Epithelial cell of prostate (primary cell): Measurements from ENCODE around the gene PRSS3.
"Not testable (repeated sequence)": the region's sequence is repeated elsewhere in the genome, so short reads cannot be mapped to it uniquely, and the experiment has no call there.

Experiments used
- DNase-seq: peaks from one replicate; pipeline ENCODE4 v3.0.0-alpha.2; 2011; ENCODE audit warnings: low read depth, low spot score
- H3K27ac ChIP-seq: fragments of 450-650 bp; 2 replicates; pipeline ENCODE4 v1.5.1; 2017; ENCODE audit warnings: mild to moderate bottlenecking

Gene PRSS3

GRCh38 chr9:33815781-33816180 is 20.4 kb downstream of the PRSS3 start:
- no peak for DNase-seq
- H3K27ac ChIP-seq, result peak overlapping the region; percentile 94

- H3K27ac ChIP-seq, result peak within 1 kb of the TSS; percentile 94
- no peak for DNase-seq
These were observed 21.2 kb downstream of the PRSS3 start, which contains the start of gene UBE2R2 for GRCh38 chr9:33816327-33817252. TSS of gene UBE2R2 (plus strand) at chr9:33817160. CDS start at chr9:33817758, 598 bp downstream.

GRCh38 chr9:33817327-33818166 is 22.2 kb downstream of the PRSS3 start:
- H3K27ac ChIP-seq, result peak overlapping the region; percentile 94
- DNase-seq, result no peak

GRCh38 chr9:33818167-33818846 is 22.9 kb downstream of the PRSS3 start:
- DNase-seq, result no peak
- peak overlapping the region; percentile 94 for H3K27ac ChIP-seq

- H3K27ac ChIP-seq, result peak overlapping the region; percentile 94
- no peak for DNase-seq
These were observed 23.6 kb downstream of the PRSS3 start for GRCh38 chr9:33818847-33819500.

GRCh38 chr9:33820231-33820745 is 24.9 kb downstream of the PRSS3 start:
- no peak for DNase-seq
- no peak overlapping the region for H3K27ac ChIP-seq

GRCh38 chr9:33823801-33824200 is 28.4 kb downstream of the PRSS3 start:
- DNase-seq, result no peak
- no peak overlapping the region for H3K27ac ChIP-seq

GRCh38 chr9:33827285-33827684 is 31.9 kb downstream of the PRSS3 start:
- DNase-seq, H3K27ac ChIP-seq: not testable (repeated sequence)

- DNase-seq, H3K27ac ChIP-seq: not testable (repeated sequence)
These were observed 34.4 kb downstream of the PRSS3 start for GRCh38 chr9:33829641-33830230.

GRCh38 chr9:33835625-33836260 is 40.4 kb downstream of the PRSS3 start:
- DNase-seq, result no peak
- H3K27ac ChIP-seq, result peak overlapping the region; percentile 70

GRCh38 chr9:33836261-33836660 is 40.9 kb downstream of the PRSS3 start:
- H3K27ac ChIP-seq, result peak overlapping the region; percentile 70
- not testable (repeated sequence) for DNase-seq

- no peak overlapping the region for H3K27ac ChIP-seq
- no peak for DNase-seq
These were observed 41.8 kb downstream of the PRSS3 start for GRCh38 chr9:33837138-33837537.

- no peak for DNase-seq
- H3K27ac ChIP-seq, result no peak overlapping the region
These were observed 45.0 kb downstream of the PRSS3 start for GRCh38 chr9:33840381-33840780.

- no peak overlapping the region for H3K27ac ChIP-seq
- no peak for DNase-seq
These were observed 48.1 kb downstream of the PRSS3 start for GRCh38 chr9:33843312-33843961.

GRCh38 chr9:33846231-33846630 is 50.9 kb downstream of the PRSS3 start:
- no peak overlapping the region for H3K27ac ChIP-seq
- DNase-seq, result no peak

- not testable (repeated sequence) for H3K27ac ChIP-seq, DNase-seq
These were observed 52.5 kb downstream of the PRSS3 start for GRCh38 chr9:33847894-33848205.
